K562 (cell line): ENCODE results near the gene DPAGT1. TPM values are rescaled to one million over a fixed set of nuclear protein-coding genes. Genes with fewer than 3 reads are reported as not detected.

Source experiments
- BRF2 ChIP-seq: IDR thresholded peaks from 3 replicates; pipeline ENCODE4 v1.6.1; 2011; ENCODE audit warnings: borderline replicate concordance, mild to moderate bottlenecking; ENCODE audit not compliant: insufficient read length, insufficient read depth
- CC2D1A ChIP-seq: fragments of 450-650 bp; IDR thresholded peaks from 2 replicates; pipeline ENCODE4 v1.6.1; 2017; ENCODE audit warnings: mild to moderate bottlenecking
- FIP1L1 ChIP-seq: fragments of 200-400 bp; formaldehyde crosslinking; IDR thresholded peaks from 2 replicates; pipeline ENCODE4 v1.6.1; 2018; ENCODE audit warnings: mild to moderate bottlenecking, low read depth, low read length; ENCODE audit not compliant: poor library complexity, severe bottlenecking
- FOSL1 ChIP-seq: fragments of 200-800 bp; sonication (Bioruptor generic); conservative IDR thresholded peaks from 2 replicates; pipeline ENCODE4 v1.6.1; 2016; ENCODE audit warnings: missing genetic modification characterization, missing compliant biosample characterization
- FOXK1 ChIP-seq: sonication (generic); formaldehyde crosslinking; IDR thresholded peaks from 2 replicates; pipeline ENCODE4 v1.8.0; 2022; ENCODE audit warnings: missing genetic modification reagents, mild to moderate bottlenecking, borderline replicate concordance
- FUS ChIP-seq: fragments of 200-400 bp; formaldehyde crosslinking; optimal IDR thresholded peaks from 2 replicates; pipeline ENCODE3; 2017; ENCODE audit warnings: low read depth, low read length
- L3MBTL2 ChIP-seq: fragments of 450-650 bp; IDR thresholded peaks from 2 replicates; pipeline ENCODE4 v1.6.1; 2016; ENCODE audit warnings: mild to moderate bottlenecking, moderate library complexity
- MYBL2 ChIP-seq, 2 experiments: fragments of 450-650 bp in 1 of 2; sonication (generic) in 1 of 2; formaldehyde crosslinking in 1 of 2; IDR thresholded peaks; 2 replicates each; pipeline versions ENCODE4 v1.6.1 to v1.8.1; 2017 to 2022; ENCODE audit warnings: borderline replicate concordance in 1 of 2, inconsistent platforms in 1 of 2, low read depth in 1 of 2, mild to moderate bottlenecking in 1 of 2, missing genetic modification reagents in 1 of 2, moderate library complexity in 1 of 2
- NBN ChIP-seq: fragments of 450-650 bp; IDR thresholded peaks from 2 replicates; pipeline ENCODE4 v1.6.1; 2016; ENCODE audit warnings: low read depth, mild to moderate bottlenecking
- NEUROD1 ChIP-seq: fragments of 150-350 bp; IDR thresholded peaks from 2 replicates; pipeline ENCODE4 v1.6.1; 2014; ENCODE audit warnings: borderline replicate concordance, low read length, low read depth; ENCODE audit not compliant: partially characterized antibody
- PHB ChIP-seq: fragments of 250-450 bp; sonication (Bioruptor Pico); IDR thresholded peaks from 2 replicates; pipeline ENCODE4 v1.5.0; 2021
- PKNOX1 ChIP-seq: fragments of 450-650 bp; IDR thresholded peaks from 2 replicates; pipeline ENCODE4 v1.6.1; 2016
- RBM25 ChIP-seq: fragments of 200-400 bp; formaldehyde crosslinking; IDR thresholded peaks from 2 replicates; pipeline ENCODE4 v1.6.1; 2018; ENCODE audit warnings: low read length, low read depth, moderate library complexity; ENCODE audit not compliant: severe bottlenecking
- SMARCA4 ChIP-seq: fragments of 450-650 bp; IDR thresholded peaks from 2 replicates; pipeline ENCODE4 v1.6.1; 2016
- TARDBP ChIP-seq: fragments of 450-650 bp; IDR thresholded peaks from 2 replicates; pipeline ENCODE4 v1.6.1; 2016
- TCF7 ChIP-seq: sonication (generic); IDR thresholded peaks from 2 replicates; pipeline ENCODE4 v1.6.1; 2016; ENCODE audit warnings: antibody characterized with exemption, borderline replicate concordance
- ZBED1 ChIP-seq: IDR thresholded peaks from 2 replicates; pipeline ENCODE4 v1.6.1; 2014
- ZC3H11A ChIP-seq: IDR thresholded peaks from 2 replicates; pipeline ENCODE4 v1.6.1; 2012; ENCODE audit warnings: low read depth, low read length, improper control_type of control experiment
- ZFP30 ChIP-seq: fragments of 250-450 bp; sonication (Bioruptor Pico); IDR thresholded peaks from 2 replicates; pipeline ENCODE4 v1.8.0; 2022; ENCODE audit warnings: moderate library complexity, mild to moderate bottlenecking, inconsistent platforms, borderline replicate concordance
- ZNF655 ChIP-seq: fragments of 250-450 bp; sonication (Bioruptor Pico); IDR thresholded peaks from 2 replicates; pipeline ENCODE4 v1.5.0; 2021
- ZNF707 ChIP-seq: fragments of 250-450 bp; sonication (Bioruptor Pico); conservative IDR thresholded peaks from 2 replicates; pipeline ENCODE4 v1.8.0; 2022; ENCODE audit warnings: inconsistent platforms, mild to moderate bottlenecking, moderate library complexity
- polyA plus RNA-seq, 8 experiments: library from polyadenylated mRNA; depleted of rRNA in 4 of 8; stranded (reverse) in 5 of 8; unstranded in 3 of 8; fragments of >200 nt; fragmentation: Nextera tagmentation in 2 of 8; fragmentation: Illumina TruSeq in 1 of 8; extraction: Ambion mirVana in 2 of 8; extraction: Trizol in 1 of 8; gene quantifications; 2 replicates each; pipeline versions ENCODE4 v1.2.1 to v1.2.3, GENCODE V29; 2011 to 2014; ENCODE audit warnings: inconsistent platforms in 1 of 8, missing spikeins in 1 of 8
- total RNA-seq, 7 experiments: library from RNA; depleted of rRNA in 6 of 7; stranded (reverse); fragments of >200 nt in 6 of 7; fragmentation: Illumina TruSeq in 2 of 7; extraction: Trizol in 2 of 7; gene quantifications; 2 replicates each; pipeline versions ENCODE4 v1.2.1 to v1.2.3, GENCODE V29; 2011 to 2021; ENCODE audit warnings: low replicate concordance in 1 of 7
- TF ChIP-seq, protein P1 (sequence below): fragments of 450-650 bp; conservative IDR thresholded peaks from 2 replicates; pipeline ENCODE4 v1.6.1; 2016; ENCODE audit warnings: missing genetic modification characterization, low read depth, mild to moderate bottlenecking, missing compliant biosample characterization, moderate library complexity
- TF ChIP-seq, protein P2 (sequence below): fragments of 450-650 bp; formaldehyde crosslinking; IDR thresholded peaks from 2 replicates; pipeline ENCODE4 v1.4.0; 2020; ENCODE audit warnings: mild to moderate bottlenecking, mixed read lengths

Gene DPAGT1
- total and polyA plus RNA-seq, 9 of the 15 experiments (the other 6 are each of a cell fraction or from before 2014, with no cell fraction given) = 29.9 to 135 (median 85.0) TPM

GRCh38 chr11:119093942-119094815 is 7.5 kb downstream of the DPAGT1 start (continued):
- TF ChIP-seq PKNOX1 (no peak), NBN (no peak), BRF2 (no peak), NEUROD1 (no peak), ZFP30 (CRISPR knock-in tag) (no peak), TARDBP (no peak), TCF7 (no peak), PHB (CRISPR knock-in tag) (peak; percentile 48; the same call in 1 of the 2 replicates), FIP1L1 (peak; percentile 98), ZNF707 (no peak), FUS (peak; percentile 98), CC2D1A (no peak), ZC3H11A (no peak), RBM25 (no peak), SMARCA4 (no peak), MYBL2 (IDR thresholded peaks at IDR 0.05; ENCODE audit: low read depth) (no peak), MYBL2 (CRISPR knock-in tag; IDR thresholded peaks at IDR 0.05; ENCODE audit: borderline replicate concordance) (no peak), L3MBTL2 (no peak), FOSL1 (tag) (no peak), FOXK1 (CRISPR knock-in tag) (no peak), ZBED1 (0 out of 2 replicates have a peak, but pooled peaks have one; percentile 21), ZNF655 (CRISPR knock-in tag) (no peak)
- TF ChIP-seq, protein P1, sequence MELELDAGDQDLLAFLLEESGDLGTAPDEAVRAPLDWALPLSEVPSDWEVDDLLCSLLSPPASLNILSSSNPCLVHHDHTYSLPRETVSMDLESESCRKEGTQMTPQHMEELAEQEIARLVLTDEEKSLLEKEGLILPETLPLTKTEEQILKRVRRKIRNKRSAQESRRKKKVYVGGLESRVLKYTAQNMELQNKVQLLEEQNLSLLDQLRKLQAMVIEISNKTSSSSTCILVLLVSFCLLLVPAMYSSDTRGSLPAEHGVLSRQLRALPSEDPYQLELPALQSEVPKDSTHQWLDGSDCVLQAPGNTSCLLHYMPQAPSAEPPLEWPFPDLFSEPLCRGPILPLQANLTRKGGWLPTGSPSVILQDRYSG (tag) = no peak
- TF ChIP-seq, protein P2, sequence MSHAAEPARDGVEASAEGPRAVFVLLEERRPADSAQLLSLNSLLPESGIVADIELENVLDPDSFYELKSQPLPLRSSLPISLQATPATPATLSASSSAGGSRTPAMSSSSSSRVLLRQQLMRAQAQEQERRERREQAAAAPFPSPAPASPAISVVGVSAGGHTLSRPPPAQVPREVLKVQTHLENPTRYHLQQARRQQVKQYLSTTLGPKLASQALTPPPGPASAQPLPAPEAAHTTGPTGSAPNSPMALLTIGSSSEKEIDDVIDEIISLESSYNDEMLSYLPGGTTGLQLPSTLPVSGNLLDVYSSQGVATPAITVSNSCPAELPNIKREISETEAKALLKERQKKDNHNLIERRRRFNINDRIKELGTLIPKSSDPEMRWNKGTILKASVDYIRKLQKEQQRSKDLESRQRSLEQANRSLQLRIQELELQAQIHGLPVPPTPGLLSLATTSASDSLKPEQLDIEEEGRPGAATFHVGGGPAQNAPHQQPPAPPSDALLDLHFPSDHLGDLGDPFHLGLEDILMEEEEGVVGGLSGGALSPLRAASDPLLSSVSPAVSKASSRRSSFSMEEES (CRISPR knock-in tag) = no peak
